ENCODE data around the gene COQ10A. TPM values are rescaled to one million over a fixed set of nuclear protein-coding genes. Genes with fewer than 3 reads are reported as not detected.
"Not testable (repeated sequence)": the region's sequence is repeated elsewhere in the genome, so short reads cannot be mapped to it uniquely, and the experiment has no call there.

COQ10A gene
- total and polyA plus RNA-seq, 2 experiments from 2014 or later = 9.8 to 10.3 TPM

DNA sequence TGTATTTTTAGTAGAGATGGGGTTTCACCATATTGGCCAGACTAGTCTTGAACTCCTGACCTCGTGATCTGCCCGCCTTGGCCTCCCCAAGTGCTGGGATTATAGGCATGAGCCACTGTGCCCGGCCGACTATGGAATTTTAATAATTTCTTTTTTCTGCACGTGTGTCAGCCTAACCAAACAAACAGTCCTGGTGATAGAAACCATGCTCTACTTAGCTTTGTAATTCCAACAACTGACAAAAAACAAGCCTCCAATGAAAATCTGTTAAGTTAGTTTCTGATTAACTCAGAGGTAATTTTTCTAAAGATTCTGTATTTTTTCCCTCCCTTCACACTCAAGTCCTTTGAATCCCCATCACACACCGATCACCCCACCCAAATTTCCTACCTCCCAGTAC, 15.3 kb downstream of the COQ10A start:
- H3K9ac ChIP-seq = no peak overlapping the region

DNA sequence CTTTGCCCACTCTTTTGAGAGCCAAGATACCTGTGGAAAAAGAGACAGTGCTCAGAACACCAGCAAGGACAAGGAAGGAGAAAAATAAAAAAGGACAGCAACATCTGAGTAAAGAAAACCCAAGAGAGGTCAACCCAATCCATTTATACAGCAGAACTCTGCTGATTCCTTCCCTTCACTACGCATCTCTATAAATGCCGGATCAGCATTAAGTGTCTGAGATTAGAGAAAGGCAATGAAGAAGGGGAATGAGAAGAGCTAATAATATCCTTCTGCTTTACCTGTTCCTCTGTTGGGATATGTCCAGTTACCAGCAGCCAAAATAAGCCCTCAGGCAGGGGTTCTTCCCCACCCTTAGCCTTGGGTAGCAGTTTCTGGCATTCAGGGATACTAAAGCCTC, 15.8 kb downstream of the COQ10A start:
- Histone ChIP-seq H3K4me2 (ENCODE audit: unreplicated experiment) (no peak overlapping the region), H2AFZ (no peak overlapping the region), H4K20me1 (ENCODE audit: insufficient read depth) (no peaks in the 10 kb centered on the region), H3K36me3 (ENCODE audit: low read depth) (peaks cover 58% of the 10 kb centered on the region), H3K27me3 (replicated peaks; ENCODE audit: insufficient read depth) (no peaks in the 10 kb centered on the region), H3K27ac (no peak overlapping the region), H3K9ac (no peak overlapping the region), H3K79me2 (ENCODE audit: insufficient read depth) (peaks cover 15% of the 10 kb centered on the region), H3K9me3 (ENCODE audit: low read depth) (no peaks in the 10 kb centered on the region), H3K4me3 (no peak overlapping the region), H3K9me2 (ENCODE audit: insufficient read depth) (no peaks in the 10 kb centered on the region), H3K4me1 (ENCODE audit: insufficient read depth) (no peaks in the 10 kb centered on the region), H3F3A (ENCODE audit: insufficient read depth) (no peaks in the 10 kb centered on the region)
- no peak for TF ChIP-seq EZH2 (IDR thresholded peaks at IDR 0.05; ENCODE audit: insufficient read depth, poor library complexity, severe bottlenecking)
- no peak for TF ChIP-seq EZH2phosphoT487 (IDR thresholded peaks at IDR 0.05; ENCODE audit: insufficient read depth, low read depth)
- WGBS, 2 experiments (ENCODE audit: low coverage in 1 of 2, low lambda C conversion rate in 2 of 2, missing lambda C conversion rate in 2 of 2) = 99 to 100% methylated on average over 2 of the region's 2 CpGs
- in situ Hi-C loops (cut with MboI) = no loop called here
- no peak for DNase-seq

More for the DNA sequence above, 15.3 kb downstream of the COQ10A start:
- Histone ChIP-seq H3K4me3 (no peak overlapping the region), H2AFZ (no peak overlapping the region), H3K36me3 (ENCODE audit: low read depth) (peaks cover 60% of the 10 kb centered on the region), H3K4me2 (ENCODE audit: unreplicated experiment) (no peak overlapping the region), H3K4me1 (ENCODE audit: insufficient read depth) (no peaks in the 10 kb centered on the region), H3K27me3 (replicated peaks; ENCODE audit: insufficient read depth) (no peaks in the 10 kb centered on the region), H3F3A (ENCODE audit: insufficient read depth) (no peaks in the 10 kb centered on the region), H3K27ac (no peak overlapping the region), H3K9me2 (ENCODE audit: insufficient read depth) (no peaks in the 10 kb centered on the region), H3K9me3 (ENCODE audit: low read depth) (no peaks in the 10 kb centered on the region), H4K20me1 (ENCODE audit: insufficient read depth) (no peaks in the 10 kb centered on the region), H3K79me2 (ENCODE audit: insufficient read depth) (peaks cover 11% of the 10 kb centered on the region; the same call in 1 of the 2 replicates)
- no peak for TF ChIP-seq EZH2 (IDR thresholded peaks at IDR 0.05; ENCODE audit: insufficient read depth, poor library complexity, severe bottlenecking)
- DNase-seq = no peak
- 88 to 89% methylated on average over 6 of the region's 6 CpGs for WGBS, 2 experiments (ENCODE audit: low coverage in 1 of 2, low lambda C conversion rate in 2 of 2, missing lambda C conversion rate in 2 of 2)
- in situ Hi-C loops (cut with MboI) = no loop called here

DNA sequence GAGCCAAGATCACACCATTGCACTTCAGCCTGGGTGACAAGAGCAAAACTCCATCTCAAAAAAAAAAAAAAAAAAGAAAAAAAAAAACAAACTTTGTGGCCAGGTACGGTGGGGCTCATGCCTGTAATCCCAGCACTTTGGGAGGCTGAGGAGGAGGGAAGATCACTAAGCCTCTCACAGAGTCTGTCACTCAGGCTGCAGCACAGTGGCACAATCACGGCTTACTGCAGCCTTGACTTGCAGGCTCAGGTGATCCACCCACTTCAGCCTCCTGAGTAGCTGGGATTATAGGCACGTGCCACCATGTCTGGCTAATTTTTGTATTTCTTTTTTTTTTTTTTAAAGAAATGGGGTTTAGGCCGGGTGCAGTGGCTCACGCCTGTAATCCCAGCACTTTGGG, 17.5 kb downstream of the COQ10A start:
- H3K27me3 ChIP-seq (replicated peaks; ENCODE audit: insufficient read depth); H3F3A ChIP-seq (ENCODE audit: insufficient read depth); H3K4me1 ChIP-seq (ENCODE audit: insufficient read depth); H2AFZ ChIP-seq; H3K27ac ChIP-seq; H3K4me2 ChIP-seq (ENCODE audit: unreplicated experiment); H3K9ac ChIP-seq; H3K9me3 ChIP-seq (ENCODE audit: low read depth); DNase-seq; in situ Hi-C loops (cut with MboI); H4K20me1 ChIP-seq (ENCODE audit: insufficient read depth); H3K9me2 ChIP-seq (ENCODE audit: insufficient read depth); H3K4me3 ChIP-seq: not testable (repeated sequence)
- peaks cover 32% of the 10 kb centered on the region for H3K79me2 ChIP-seq (ENCODE audit: insufficient read depth)
- peaks cover 42% of the 10 kb centered on the region for H3K36me3 ChIP-seq (ENCODE audit: low read depth)
- 91 to 93% methylated on average over 4 to 5 of the region's 5 CpGs for WGBS, 2 experiments (ENCODE audit: low coverage in 1 of 2, low lambda C conversion rate in 2 of 2, missing lambda C conversion rate in 2 of 2)

DNA sequence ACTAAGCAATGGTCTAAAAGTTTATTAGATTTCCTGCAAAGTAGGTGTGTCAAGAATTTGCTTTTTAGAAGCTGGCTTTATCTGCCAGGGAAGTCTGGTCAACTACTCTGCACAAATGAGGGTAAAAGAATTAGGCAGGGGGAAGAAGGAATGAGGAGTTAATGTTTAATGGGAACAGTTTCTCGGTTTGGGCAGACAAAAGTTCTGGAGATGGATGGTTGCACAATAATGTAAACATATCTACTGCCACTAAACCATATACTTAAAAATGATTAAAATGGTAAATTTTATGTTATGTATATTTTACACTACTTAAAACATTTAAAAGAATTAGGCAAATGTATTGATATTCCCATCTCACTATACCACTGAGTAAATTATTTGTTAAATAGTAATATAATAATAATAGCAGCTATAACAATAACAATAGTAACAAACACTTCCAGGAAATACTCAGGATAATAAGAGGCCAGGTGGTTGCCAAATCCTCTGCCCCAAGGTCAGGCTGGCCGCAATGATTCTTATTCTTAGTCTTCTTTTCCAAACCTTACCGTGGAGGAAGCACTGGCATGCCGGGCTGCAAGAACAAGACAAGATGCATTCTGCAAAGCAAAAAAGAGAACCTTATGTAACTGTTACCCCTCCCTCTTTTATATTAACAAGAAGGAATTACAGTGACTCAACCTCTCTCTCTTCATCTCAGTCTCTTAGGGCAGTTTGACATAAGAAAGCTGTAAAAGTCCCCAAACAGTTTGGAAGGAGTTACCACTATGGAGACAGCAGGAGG, 19.5 kb downstream of the COQ10A start:
- no peaks in the 10 kb centered on the region for H3K27me3 ChIP-seq (replicated peaks; ENCODE audit: insufficient read depth)
- WGBS, 2 experiments (ENCODE audit: low coverage in 1 of 2, low lambda C conversion rate in 2 of 2, missing lambda C conversion rate in 2 of 2) = 53 to 58% methylated on average over 4 of the region's 4 CpGs
- no peaks in the 10 kb centered on the region for H3K4me1 ChIP-seq (ENCODE audit: insufficient read depth)
- H4K20me1 ChIP-seq (ENCODE audit: insufficient read depth) = no peaks in the 10 kb centered on the region
- no peak overlapping the region for H3K4me3 ChIP-seq
- H3K9me3 ChIP-seq (ENCODE audit: low read depth) = no peaks in the 10 kb centered on the region
- no peak overlapping the region for H3K9ac ChIP-seq
- H2AFZ ChIP-seq = no peak overlapping the region
- peaks cover 34% of the 10 kb centered on the region for H3K36me3 ChIP-seq (ENCODE audit: low read depth)
- H3K27ac ChIP-seq = no peak overlapping the region
- no peak for DNase-seq
- in situ Hi-C loops (cut with MboI) = no loop called here
- no peaks in the 10 kb centered on the region for H3F3A ChIP-seq (ENCODE audit: insufficient read depth)
- TF ChIP-seq EZH2 (IDR thresholded peaks at IDR 0.05; ENCODE audit: insufficient read depth, poor library complexity, severe bottlenecking) = no peak
- TF ChIP-seq EZH2phosphoT487 (IDR thresholded peaks at IDR 0.05; ENCODE audit: insufficient read depth, low read depth) = no peak
- peaks cover 51% of the 10 kb centered on the region for H3K79me2 ChIP-seq (ENCODE audit: insufficient read depth)
- H3K4me2 ChIP-seq (ENCODE audit: unreplicated experiment) = no peak overlapping the region
- no peaks in the 10 kb centered on the region for H3K9me2 ChIP-seq (ENCODE audit: insufficient read depth)
